KOPT-K1 (cell line): ENCODE results near the gene FCHSD2.
"Not testable (repeated sequence)": the region's sequence is repeated elsewhere in the genome, so short reads cannot be mapped to it uniquely, and the experiment has no call there.

Experiments used
- H3K27ac ChIP-seq: fragments of 200-600 bp; sonication (generic); 2 replicates; pipeline ENCODE4 v1.5.1; 2016; ENCODE audit warnings: antibody characterized with exemption, mild to moderate bottlenecking, low read depth, low read length; ENCODE audit not compliant: poor library complexity, severe bottlenecking
- H3K36me3 ChIP-seq: fragments of 200-600 bp; sonication (generic); 2 replicates; pipeline ENCODE4 v1.5.1; 2017; ENCODE audit warnings: antibody characterized with exemption, mild to moderate bottlenecking, low read length, moderate library complexity; ENCODE audit not compliant: insufficient read depth
- H3K9me3 ChIP-seq: fragments of 200-600 bp; sonication (generic); 2 replicates; pipeline ENCODE4 v1.5.1; 2017; ENCODE audit warnings: antibody characterized with exemption, low read length, mild to moderate bottlenecking; ENCODE audit not compliant: insufficient read depth, poor library complexity, severe bottlenecking

The FCHSD2 gene

GRCh38 chr11:73126804-73127480 lies 15.2 kb downstream of the FCHSD2 start:
- Histone ChIP-seq H3K27ac (no peak overlapping the region), H3K9me3 (peaks cover 16% of the 10 kb centered on the region), H3K36me3 (peaks cover 88% of the 10 kb centered on the region)

DNA sequence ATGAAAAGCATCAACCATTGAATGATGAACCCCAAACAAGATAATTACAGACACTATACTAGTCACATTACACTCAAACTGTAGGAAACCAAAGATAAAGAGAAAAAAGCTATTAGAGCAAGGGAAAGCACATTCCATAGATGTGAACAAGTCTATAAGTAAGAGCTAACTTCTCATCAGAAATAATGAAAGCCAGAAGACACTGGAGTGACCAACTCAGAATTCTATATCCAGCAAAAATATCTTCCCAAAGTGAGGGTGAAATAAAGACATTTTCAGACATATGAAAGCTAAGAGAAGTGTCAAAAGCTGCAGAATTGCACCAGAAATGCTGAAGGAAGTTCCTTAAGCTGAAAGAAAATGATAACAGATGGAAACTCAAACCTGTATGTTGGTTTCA lies 17.3 kb downstream of the FCHSD2 start:
- Histone ChIP-seq H3K27ac (no peak overlapping the region), H3K36me3 (peaks cover 77% of the 10 kb centered on the region), H3K9me3 (peaks cover 16% of the 10 kb centered on the region)

DNA sequence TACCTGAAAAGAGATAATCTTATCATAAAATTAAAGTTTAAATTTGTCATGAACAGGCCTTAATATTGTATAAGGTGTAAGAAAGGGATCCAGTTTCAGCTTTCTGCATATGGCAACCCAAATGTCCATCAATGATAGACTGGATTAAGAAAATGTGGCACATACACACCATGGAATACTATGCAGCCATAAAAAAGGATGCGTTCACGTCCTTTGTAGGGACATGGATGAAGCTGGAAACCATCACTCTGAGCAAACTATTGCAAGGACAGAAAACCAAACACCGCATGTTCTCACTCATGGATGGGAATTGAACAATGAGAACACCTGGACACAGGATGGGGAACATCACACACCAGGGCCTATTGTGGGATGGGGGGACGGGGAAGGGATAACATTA lies 18.2 kb downstream of the FCHSD2 start:
- Histone ChIP-seq H3K9me3 (peaks cover 16% of the 10 kb centered on the region), H3K36me3 (peaks cover 77% of the 10 kb centered on the region)
- H3K27ac ChIP-seq = not testable (repeated sequence)

GRCh38 chr11:73121692-73122091 lies 20.4 kb downstream of the FCHSD2 start:
- no peak overlapping the region for H3K27ac ChIP-seq
- peaks cover 71% of the 10 kb centered on the region for H3K36me3 ChIP-seq
- peaks cover 16% of the 10 kb centered on the region for H3K9me3 ChIP-seq

GRCh38 chr11:73117071-73117470 lies 25.0 kb downstream of the FCHSD2 start:
- Histone ChIP-seq H3K27ac (no peak overlapping the region), H3K9me3 (peaks cover 36% of the 10 kb centered on the region), H3K36me3 (peaks cover 68% of the 10 kb centered on the region)

DNA sequence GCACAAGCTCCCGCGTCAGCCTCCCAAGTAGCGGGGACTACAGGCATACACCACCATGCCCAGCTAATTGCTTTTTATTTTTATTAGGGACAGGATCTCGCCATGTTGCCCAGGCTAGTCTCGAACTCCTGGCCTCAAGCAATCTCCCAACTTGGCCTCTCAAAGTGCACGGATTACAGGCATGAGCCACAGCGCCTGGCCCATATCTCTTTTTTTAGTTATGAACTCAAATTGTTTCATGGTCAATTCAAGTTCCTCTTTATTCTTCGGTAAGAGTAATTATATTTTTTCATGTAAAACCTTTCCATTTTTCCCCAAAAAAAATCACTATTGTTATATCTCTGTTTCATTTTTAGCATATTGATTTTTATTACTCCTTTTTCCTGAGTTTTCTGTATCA lies 25.5 kb downstream of the FCHSD2 start:
- Histone ChIP-seq H3K9me3 (peaks cover 38% of the 10 kb centered on the region), H3K36me3 (peaks cover 64% of the 10 kb centered on the region), H3K27ac (no peak overlapping the region)

- peaks cover 58% of the 10 kb centered on the region for H3K36me3 ChIP-seq
- no peak overlapping the region for H3K27ac ChIP-seq
- H3K9me3 ChIP-seq = peaks cover 56% of the 10 kb centered on the region
These were observed 27.3 kb downstream of the FCHSD2 start for GRCh38 chr11:73114835-73115220.

DNA sequence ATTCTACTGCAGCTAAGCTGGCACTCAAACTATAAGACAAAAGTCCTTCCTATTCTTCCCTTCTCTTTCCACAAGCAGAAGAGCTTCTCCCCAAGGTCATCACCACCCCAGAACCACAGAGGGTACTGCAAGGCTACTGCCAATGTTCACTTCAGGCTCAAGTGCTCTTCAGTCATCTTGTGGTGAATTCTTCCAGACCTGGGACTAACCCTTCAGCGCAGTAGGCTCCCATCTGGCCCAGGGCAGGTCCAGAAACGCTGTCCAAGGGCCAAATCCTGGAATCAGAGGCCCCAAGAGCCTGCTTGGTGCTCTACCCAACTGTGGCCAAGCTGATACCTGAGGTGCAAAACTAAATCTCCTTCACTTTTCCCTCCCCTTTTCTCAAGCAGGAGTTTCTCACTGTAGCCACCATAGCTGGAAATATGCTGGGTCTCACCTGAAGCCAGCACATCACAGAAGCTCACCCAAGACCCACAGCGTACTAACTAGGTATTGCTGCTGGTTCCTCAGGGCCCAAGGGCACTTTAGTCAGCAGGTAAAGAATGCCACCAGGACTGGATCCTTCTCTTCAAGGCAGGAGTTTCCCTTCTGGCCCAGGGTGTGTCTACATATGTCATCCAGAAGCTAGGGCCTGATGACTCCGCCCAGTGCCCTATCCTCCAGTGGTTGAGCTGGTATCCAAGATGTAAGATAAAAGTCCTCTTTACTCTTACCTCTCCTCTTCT lies 27.8 kb downstream of the FCHSD2 start:
- Histone ChIP-seq H3K36me3 (peaks cover 52% of the 10 kb centered on the region), H3K9me3 (peaks cover 62% of the 10 kb centered on the region), H3K27ac (no peak overlapping the region)

DNA sequence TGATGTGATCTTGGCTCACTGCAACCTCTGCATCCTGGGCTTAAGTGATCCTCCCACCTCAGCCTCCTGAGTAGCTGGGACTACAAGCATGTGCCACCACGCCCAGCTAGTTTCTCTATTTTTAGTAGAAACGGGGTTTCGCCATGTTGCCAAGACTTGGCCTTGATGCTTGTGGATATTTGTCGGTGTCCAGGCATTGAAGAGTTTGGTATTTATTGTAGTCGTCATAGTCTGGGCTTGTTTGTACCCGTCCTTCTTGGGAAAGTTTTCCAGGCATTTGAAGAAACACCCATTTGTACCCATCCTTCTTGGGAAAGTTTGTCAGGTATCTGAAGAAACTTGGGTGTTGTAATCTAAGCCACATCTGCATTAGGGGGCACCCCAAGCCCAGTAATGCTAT lies 28.7 kb downstream of the FCHSD2 start:
- peaks cover 45% of the 10 kb centered on the region for H3K36me3 ChIP-seq
- H3K27ac ChIP-seq = no peak overlapping the region
- peaks cover 66% of the 10 kb centered on the region for H3K9me3 ChIP-seq

GRCh38 chr11:73107597-73107996 lies 34.5 kb downstream of the FCHSD2 start:
- Histone ChIP-seq H3K36me3 (peaks cover 5% of the 10 kb centered on the region; the same call in 1 of the 2 replicates), H3K9me3 (peaks cover 35% of the 10 kb centered on the region)

DNA sequence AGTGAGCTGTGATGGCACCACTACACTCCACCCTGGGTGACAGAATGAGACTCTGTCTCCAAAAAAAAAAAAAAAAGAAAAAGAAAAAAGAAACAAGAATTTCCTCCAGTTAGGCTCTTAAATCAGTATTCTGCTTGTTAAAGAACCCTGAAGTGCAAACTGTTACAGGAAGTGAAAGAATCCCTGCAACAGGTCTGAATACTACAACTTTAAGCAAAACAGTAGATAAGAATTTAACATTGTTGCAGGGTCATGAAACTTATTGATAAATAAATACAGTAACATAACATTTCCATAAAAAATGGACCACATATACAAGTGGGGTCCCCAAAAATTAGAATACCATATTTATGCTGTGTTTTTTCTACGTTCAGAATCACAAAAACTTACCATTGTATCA lies 35.8 kb downstream of the FCHSD2 start:
- Histone ChIP-seq H3K9me3 (peaks cover 25% of the 10 kb centered on the region), H3K27ac (no peak overlapping the region), H3K36me3 (peaks cover 5% of the 10 kb centered on the region; the same call in 1 of the 2 replicates)

More at GRCh38 chr11:73107597-73107996, 34.5 kb downstream of the FCHSD2 start:
- H3K27ac ChIP-seq = no peak overlapping the region

- Histone ChIP-seq H3K36me3 (peaks cover 25% of the 10 kb centered on the region), H3K27ac (no peak overlapping the region)
These were observed 41.5 kb downstream of the FCHSD2 start for GRCh38 chr11:73100578-73100977.

DNA sequence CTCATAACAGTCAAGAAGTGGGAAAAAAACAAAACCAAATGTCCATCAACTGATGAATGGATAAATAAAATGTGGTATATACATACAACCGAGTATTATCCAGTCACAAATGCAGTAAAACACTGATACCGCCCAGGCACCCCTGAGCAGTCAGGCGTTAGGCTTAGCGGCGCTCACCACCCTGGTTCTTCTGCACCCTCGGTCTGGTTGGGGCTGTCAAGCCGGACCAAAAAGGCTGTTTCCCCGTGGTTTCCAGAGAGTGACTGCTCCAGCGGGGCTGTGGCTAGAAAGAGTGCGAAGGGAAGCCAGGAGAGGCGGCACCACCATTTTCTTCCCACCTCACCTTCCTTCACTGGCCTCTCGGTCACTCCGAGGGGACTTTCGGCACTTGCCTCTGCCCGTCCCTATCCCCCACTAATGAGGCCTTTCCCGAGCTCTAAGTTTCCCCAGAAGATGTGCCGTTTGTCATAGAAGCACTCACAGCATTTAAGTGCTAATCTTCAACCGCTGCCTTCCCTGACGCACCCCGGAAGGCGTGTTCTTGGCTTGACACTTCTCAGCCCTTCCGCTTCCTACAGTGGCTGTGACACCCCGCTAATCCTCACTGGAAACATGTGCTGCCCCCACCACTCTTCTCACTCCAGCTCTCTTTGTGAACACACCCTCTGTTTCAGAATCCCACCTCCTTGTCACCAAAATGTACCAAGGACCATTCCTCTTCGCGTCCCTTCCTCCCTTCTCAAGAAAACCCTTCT lies 42.4 kb downstream of the FCHSD2 start:
- Histone ChIP-seq H3K36me3 (peaks cover 19% of the 10 kb centered on the region), H3K27ac (no peak overlapping the region), H3K9me3 (no peaks in the 10 kb centered on the region)

More at GRCh38 chr11:73100578-73100977, 41.5 kb downstream of the FCHSD2 start:
- H3K9me3 ChIP-seq = no peaks in the 10 kb centered on the region

GRCh38 chr11:73095613-73096012 lies 46.5 kb downstream of the FCHSD2 start:
- H3K9me3 ChIP-seq = no peaks in the 10 kb centered on the region
- no peak overlapping the region for H3K27ac ChIP-seq
- peaks cover 41% of the 10 kb centered on the region for H3K36me3 ChIP-seq
